ENCODE data around the gene ZNF799.

GRCh38 chr19:12350185-12350889 is 50.7 kb downstream of the ZNF799 start:
- TF ChIP-seq CTCF (IDR thresholded peaks at IDR 0.05), result no peak
- TF ChIP-seq EZH2 (IDR thresholded peaks at IDR 0.05), result no peak
- TF ChIP-seq EZH2phosphoT487 (IDR thresholded peaks at IDR 0.05), result no peak

Measured in neural progenitor cell (in vitro differentiated cells).